GM18520 (cell line): ENCODE results near the gene TRIM13.
"Not testable (repeated sequence)": the region's sequence is repeated elsewhere in the genome, so short reads cannot be mapped to it uniquely, and the experiment has no call there.

Source experiments
- ATAC-seq: cut with Tn5 transposase; IDR thresholded peaks from one replicate; pipeline ENCODE4 v1.9.1; 2021; ENCODE audit not compliant: unreplicated experiment

The TRIM13 gene

GRCh38 chr13:50055454-50055853 lies 58.6 kb downstream of the TRIM13 start:
- ATAC-seq, result no peak

GRCh38 chr13:50060718-50061117 lies 63.9 kb downstream of the TRIM13 start:
- ATAC-seq, result no peak

GRCh38 chr13:50062336-50062735 lies 65.5 kb downstream of the TRIM13 start:
- not testable (repeated sequence) for ATAC-seq

- no peak for ATAC-seq
Measured at GRCh38 chr13:50065712-50066111, 68.9 kb downstream of the TRIM13 start.
